GM18508 (cell line): ENCODE data around the gene SAFB.
"Not testable (repeated sequence)": the region's sequence is repeated elsewhere in the genome, so short reads cannot be mapped to it uniquely, and the experiment has no call there.

Source experiments
- ATAC-seq: cut with Tn5 transposase; IDR thresholded peaks from one replicate; pipeline ENCODE4 v1.9.1; 2021; ENCODE audit warnings: moderate number of reproducible peaks; ENCODE audit not compliant: insufficient read depth, unreplicated experiment

The SAFB gene

GRCh38 chr19:5594521-5594950 is 28.3 kb upstream of the SAFB start:
- no peak for ATAC-seq

- ATAC-seq: no peak
Observed at GRCh38 chr19:5595129-5595528, 27.8 kb upstream of the SAFB start.

DNA sequence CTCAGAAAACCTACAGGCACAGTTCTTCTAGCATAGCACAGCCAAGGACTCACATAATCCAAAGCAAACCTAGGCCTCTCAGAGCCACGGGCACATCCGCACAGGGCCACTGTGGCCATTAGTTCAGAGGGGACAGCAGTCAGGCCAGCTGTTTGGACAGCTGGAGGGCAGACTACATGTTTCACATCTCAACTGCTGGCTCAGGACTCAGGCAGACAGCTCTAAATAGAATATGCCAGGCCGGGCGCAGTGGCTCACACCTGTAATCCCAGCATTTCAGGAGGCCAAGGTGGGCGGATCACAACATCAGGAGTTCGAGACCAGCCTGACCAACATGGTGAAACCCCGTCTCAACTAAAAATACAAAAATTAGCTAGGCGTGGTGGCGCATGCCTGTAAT is 27.1 kb upstream of the SAFB start:
- no peak for ATAC-seq

DNA sequence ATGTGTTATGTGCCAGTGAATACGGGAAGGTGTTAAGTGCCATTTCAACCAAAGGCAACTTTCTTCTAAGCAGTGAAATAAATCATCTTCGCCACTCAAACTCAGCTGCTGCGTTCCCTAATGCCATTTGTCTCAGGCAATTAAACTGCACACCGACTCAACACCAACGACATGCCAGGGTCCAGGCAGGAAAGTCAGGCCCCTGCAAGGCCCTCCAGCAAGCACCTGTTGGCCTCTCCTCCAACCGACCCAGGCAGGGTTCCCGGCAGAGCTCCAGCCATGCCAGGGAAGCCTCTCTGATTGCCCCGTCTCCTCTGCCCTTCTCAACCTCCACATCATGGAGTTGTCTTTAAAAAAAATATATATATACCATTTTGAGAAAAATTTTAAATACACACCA is 22.1 kb upstream of the SAFB start:
- no peak for ATAC-seq

GRCh38 chr19:5603626-5604025 is 19.3 kb upstream of the SAFB start:
- no peak for ATAC-seq

- ATAC-seq: no peak
Observed at GRCh38 chr19:5605362-5605761, 17.5 kb upstream of the SAFB start.

DNA sequence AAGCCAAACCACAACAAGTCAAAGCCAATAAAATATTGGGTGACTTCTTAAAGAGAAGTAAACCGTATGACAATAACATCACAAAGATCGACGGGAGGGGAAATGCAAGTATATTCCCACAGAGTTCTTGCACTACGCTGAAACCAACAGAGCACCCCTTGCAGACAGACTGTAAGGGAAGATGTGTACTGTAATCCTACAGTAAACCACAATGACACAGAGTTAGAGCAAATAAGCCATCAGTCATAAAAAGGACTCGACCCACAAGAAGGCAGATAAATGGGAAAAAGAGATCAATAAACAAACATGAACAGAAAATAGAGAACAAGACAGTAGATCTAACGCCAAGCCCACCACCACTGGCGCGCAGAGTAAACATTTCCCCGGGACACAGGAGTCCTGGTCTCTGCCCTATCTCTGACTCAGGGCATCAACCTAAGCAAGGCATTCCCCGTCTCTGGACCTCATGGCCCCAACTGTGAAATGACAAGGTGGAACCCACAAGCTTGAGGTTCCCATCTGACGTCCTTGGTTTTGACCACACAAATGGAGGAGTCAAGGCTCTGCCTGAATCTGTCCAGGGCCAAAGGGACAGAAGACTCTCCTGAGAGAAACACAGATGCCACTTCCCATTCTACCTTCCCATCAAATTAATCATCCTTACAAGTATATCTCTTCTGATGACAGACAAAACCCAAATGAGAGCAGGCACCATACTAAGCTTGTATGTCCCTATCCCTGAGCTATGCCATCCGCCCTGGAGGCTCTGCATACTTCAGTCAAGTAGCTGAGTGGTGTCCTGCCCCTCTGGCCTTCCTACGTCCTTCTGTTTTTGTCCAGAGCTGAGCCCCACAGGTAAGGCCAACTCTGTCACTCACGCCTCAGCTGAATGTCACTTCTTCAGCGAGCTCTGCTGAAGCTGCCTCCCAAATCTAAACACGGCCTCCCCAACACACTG is 15.3 kb upstream of the SAFB start:
- ATAC-seq: no peak

DNA sequence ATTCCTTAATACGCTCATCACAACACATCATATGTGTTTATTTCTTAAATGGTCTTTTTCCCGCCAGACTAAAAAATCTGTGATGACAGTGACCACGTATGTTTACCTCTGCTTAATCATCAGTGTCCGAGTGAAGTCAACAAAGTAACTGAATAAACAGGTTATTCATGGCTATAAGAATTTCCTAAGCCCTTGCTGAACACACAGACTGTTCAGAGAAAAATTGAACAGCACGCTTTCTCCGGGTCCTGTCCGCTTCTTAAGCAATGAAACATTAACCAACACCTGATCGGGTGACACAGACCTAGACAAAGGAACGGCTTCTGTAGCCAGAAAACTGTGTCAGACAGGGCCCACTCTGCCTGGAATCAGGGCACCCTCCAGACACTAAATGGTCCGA is 14.6 kb upstream of the SAFB start:
- no peak for ATAC-seq

DNA sequence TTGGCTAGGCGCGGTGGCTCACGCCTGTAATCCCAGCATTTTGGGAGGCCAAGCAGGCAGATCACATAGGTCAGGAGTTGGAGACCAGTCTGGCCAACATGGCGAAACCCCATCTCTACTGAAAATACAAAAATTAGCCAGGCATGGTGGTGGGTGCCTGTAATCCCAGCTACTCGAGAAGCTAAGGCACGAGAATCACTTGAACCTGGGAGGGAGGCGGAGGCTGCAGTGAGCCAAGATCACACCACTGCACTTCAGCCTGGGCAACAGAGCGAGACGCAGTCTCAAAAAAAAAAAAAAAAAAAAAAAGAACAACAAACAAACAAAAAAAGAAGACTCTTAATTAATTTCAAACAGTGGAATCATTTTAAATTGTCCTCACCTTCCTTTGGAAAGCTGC is 14.1 kb upstream of the SAFB start:
- not testable (repeated sequence) for ATAC-seq

GRCh38 chr19:5609881-5610448 is 12.9 kb upstream of the SAFB start:
- ATAC-seq: no peak

- ATAC-seq: no peak
Observed at GRCh38 chr19:5612891-5613865, 9.7 kb upstream of the SAFB start.

- ATAC-seq: no peak
Observed at GRCh38 chr19:5615756-5616327, 7.0 kb upstream of the SAFB start.

- ATAC-seq: no peak
Observed at GRCh38 chr19:5617080-5617479, 5.8 kb upstream of the SAFB start.

- ATAC-seq: no peak
Observed at GRCh38 chr19:5618591-5618990, 4.3 kb upstream of the SAFB start.

- ATAC-seq: no peak
Observed at GRCh38 chr19:5619946-5620345, 2.9 kb upstream of the SAFB start.

- ATAC-seq: no peak
Observed at GRCh38 chr19:5621311-5621944, 1.5 kb upstream of the SAFB start.

DNA sequence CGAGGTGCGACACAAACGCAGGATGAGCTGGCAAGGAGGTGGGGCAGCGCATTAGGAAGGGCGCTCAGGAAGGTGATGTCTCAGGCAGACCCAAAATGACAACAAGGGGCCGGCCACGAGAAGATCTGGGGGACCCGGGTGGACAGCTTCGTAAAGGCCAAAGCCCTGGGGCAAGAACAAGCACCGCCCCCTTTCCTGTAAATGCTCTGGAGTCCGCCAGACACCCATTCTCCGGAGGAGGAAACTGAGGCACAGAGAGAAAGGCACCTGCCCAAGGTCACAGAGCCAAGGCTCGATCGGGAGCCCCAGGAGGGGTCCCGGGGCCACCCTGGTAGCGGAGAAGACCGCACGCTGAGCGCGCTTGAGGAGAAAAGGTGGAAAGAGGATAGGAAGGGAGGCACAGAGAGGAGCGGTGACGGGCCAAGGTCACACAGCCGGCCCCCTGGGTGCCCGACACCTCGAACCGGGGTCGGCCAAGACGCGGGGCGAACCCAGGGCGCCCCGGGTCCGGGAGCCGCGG is 878 bp upstream of the SAFB start:
- ATAC-seq: no peak

GRCh38 chr19:5623397-5624017 is 624 bp downstream of the SAFB start:
- ATAC-seq: no peak

DNA sequence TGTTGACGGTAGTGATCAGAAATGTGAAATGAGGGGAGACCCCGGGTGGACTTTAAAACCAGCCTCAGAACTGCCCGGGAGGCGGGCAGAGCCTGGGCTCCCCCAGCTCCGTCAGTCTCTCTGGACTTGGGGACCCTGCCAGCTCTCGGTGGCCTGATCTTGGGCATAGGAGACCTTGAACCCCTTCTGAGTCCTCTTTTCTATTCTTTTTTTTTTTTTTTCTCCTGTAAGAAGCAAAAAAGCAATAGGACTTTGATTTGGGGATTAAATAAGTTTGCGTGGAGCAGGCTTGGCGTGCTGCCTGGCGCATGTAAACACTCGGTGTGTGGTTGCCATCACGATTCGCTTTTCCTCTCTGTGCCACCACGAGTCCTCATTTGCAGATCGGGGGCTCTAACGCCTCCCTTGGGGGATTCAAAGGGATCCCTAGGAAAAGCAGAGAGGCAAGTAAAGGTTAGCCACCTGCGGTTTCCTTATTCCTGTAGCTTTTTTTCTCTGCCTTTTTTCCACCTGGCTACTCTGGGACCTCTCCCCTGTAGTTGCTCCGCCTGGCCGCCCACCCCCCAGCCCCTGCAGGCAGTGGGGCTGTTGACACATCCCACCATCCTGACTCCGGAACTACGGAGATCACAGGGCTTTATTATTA is 1.3 kb downstream of the SAFB start:
- ATAC-seq: no peak
